IMR-90 (cell line): ENCODE measurements around the gene C12orf75. TPM values are rescaled to one million over a fixed set of nuclear protein-coding genes. Genes with fewer than 3 reads are reported as not detected.

Source experiments
- ATAC-seq: fragments of 200-7000 bp; cut with Tn5 transposase; 2 replicates; pipeline ENCODE4 v1.9.1; 2020; ENCODE audit warnings: low read depth, mild to moderate bottlenecking, moderate library complexity
- BruUV-seq: library from RNA; stranded (reverse); fragments of 400-500 nt; replicated peaks from 2 replicates; lab custom pipeline; 2021; lab: Mats Ljungman, UMichigan
- CTCF ChIA-PET: fragments of 300-600 bp; formaldehyde crosslinking; extraction: SDS; loops from one replicate; lab custom pipeline; 2021; ENCODE audit warnings: antibody characterized with exemption; lab: Yijun Ruan, JAX
- POLR2A ChIA-PET: fragments of 300-600 bp; sonication (Branson Sonifier 250); formaldehyde crosslinking; loops from one replicate; lab custom pipeline; 2022; ENCODE audit warnings: antibody characterized with exemption; ENCODE audit not compliant: unreplicated experiment; lab: Charles Lee
- DNase-seq: peaks from one replicate; pipeline ENCODE4 v3.0.0; 2013
- H2AFZ ChIP-seq: replicated peaks from 2 replicates; pipeline ENCODE3; 2013; ENCODE audit warnings: low read length, mild to moderate bottlenecking; ENCODE audit not compliant: poor library complexity
- H2AK5ac ChIP-seq: 2 replicates; pipeline ENCODE4 v1.6.1; 2013; ENCODE audit warnings: low read depth, low read length, inconsistent platforms
- H2AK9ac ChIP-seq: replicated peaks from 2 replicates; pipeline ENCODE3; 2013; ENCODE audit warnings: mild to moderate bottlenecking, low read depth, low read length, moderate library complexity; ENCODE audit not compliant: poor library complexity
- H2BK120ac ChIP-seq: 2 replicates; pipeline ENCODE4 v1.6.1; 2013; ENCODE audit warnings: low read depth, low read length, inconsistent platforms
- H2BK15ac ChIP-seq: 3 replicates; pipeline ENCODE4 v1.6.1; 2013; ENCODE audit warnings: low read depth, low read length, inconsistent platforms
- H2BK20ac ChIP-seq: 2 replicates; pipeline ENCODE4 v1.6.1; 2013; ENCODE audit warnings: low read depth, mild to moderate bottlenecking, inconsistent platforms, low read length, moderate library complexity
- H2BK5ac ChIP-seq: 2 replicates; pipeline ENCODE4 v1.6.1; 2013; ENCODE audit warnings: mild to moderate bottlenecking, low read depth, low read length, inconsistent platforms; ENCODE audit not compliant: poor library complexity, severe bottlenecking
- H3K14ac ChIP-seq: replicated peaks from 2 replicates; pipeline ENCODE4 v1.6.1; 2013; ENCODE audit warnings: low read depth, low read length, inconsistent platforms
- H3K18ac ChIP-seq: 2 replicates; pipeline ENCODE4 v1.6.1; 2013; ENCODE audit warnings: low read depth, low read length, control low read depth
- H3K23ac ChIP-seq: 2 replicates; pipeline ENCODE4 v1.6.1; 2013; ENCODE audit warnings: low read depth, low read length, inconsistent platforms
- H3K27ac ChIP-seq: 2 replicates; pipeline ENCODE4 v1.5.1; 2013; ENCODE audit warnings: mild to moderate bottlenecking, control low read depth, low read length; ENCODE audit not compliant: insufficient read depth
- H3K27me3 ChIP-seq: 2 replicates; pipeline ENCODE4 v1.6.1; 2013; ENCODE audit warnings: low read length; ENCODE audit not compliant: control insufficient read depth, insufficient read depth
- H3K36me3 ChIP-seq: 2 replicates; pipeline ENCODE4 v1.6.1; 2013; ENCODE audit warnings: low read length, mixed read lengths; ENCODE audit not compliant: control insufficient read depth, insufficient read depth
- H3K4ac ChIP-seq: 2 replicates; pipeline ENCODE4 v1.6.1; 2013; ENCODE audit warnings: low read depth, low read length, inconsistent platforms
- H3K4me1 ChIP-seq: 2 replicates; pipeline ENCODE4 v1.6.1; 2013; ENCODE audit warnings: low read length, mixed read lengths; ENCODE audit not compliant: control insufficient read depth, insufficient read depth
- H3K4me2 ChIP-seq: 2 replicates; pipeline ENCODE4 v1.6.1; 2013; ENCODE audit warnings: low read depth, mild to moderate bottlenecking, control low read depth, low read length, moderate library complexity
- H3K4me3 ChIP-seq: 2 replicates; pipeline ENCODE4 v1.5.1; 2013; ENCODE audit warnings: low read depth, mild to moderate bottlenecking, control low read depth, low read length, moderate library complexity; ENCODE audit not compliant: insufficient read depth
- H3K56ac ChIP-seq: 2 replicates; pipeline ENCODE4 v1.6.1; 2013; ENCODE audit warnings: low read length, inconsistent platforms; ENCODE audit not compliant: insufficient read depth; ENCODE audit errors: extremely low read depth
- H3K79me1 ChIP-seq, 2 experiments: 2 replicates each; pipeline ENCODE4 v1.6.1; 2013; ENCODE audit warnings: low read length in 2 of 2, inconsistent platforms in 1 of 2, low read depth in 1 of 2
- H3K9ac ChIP-seq: 2 replicates; pipeline ENCODE4 v1.6.1; 2013; ENCODE audit warnings: low read depth, low read length, control low read depth
- H3K9me1 ChIP-seq: 2 replicates; pipeline ENCODE4 v1.6.1; 2013; ENCODE audit warnings: low read length, inconsistent platforms; ENCODE audit not compliant: insufficient read depth
- H3K9me3 ChIP-seq: 2 replicates; pipeline ENCODE4 v1.6.1; 2013; ENCODE audit warnings: low read length; ENCODE audit not compliant: control insufficient read depth, insufficient read depth
- H4K20me1 ChIP-seq: 2 replicates; pipeline ENCODE4 v1.6.1; 2013; ENCODE audit warnings: low read length, inconsistent platforms; ENCODE audit not compliant: insufficient read depth
- H4K5ac ChIP-seq: 2 replicates; pipeline ENCODE4 v1.6.1; 2013; ENCODE audit warnings: mild to moderate bottlenecking, low read depth, low read length, control low read depth
- H4K8ac ChIP-seq, 2 experiments: 2 replicates each; pipeline ENCODE4 v1.6.1; 2013; ENCODE audit warnings: low read depth in 2 of 2, low read length in 2 of 2, control low read depth in 1 of 2, inconsistent platforms in 1 of 2
- H4K91ac ChIP-seq: 2 replicates; pipeline ENCODE4 v1.6.1; 2013; ENCODE audit warnings: low read depth, low read length, inconsistent platforms; ENCODE audit not compliant: insufficient read depth
- FOS ChIP-seq: fragments of 150-350 bp; IDR thresholded peaks from 2 replicates; pipeline ENCODE4 v1.6.1; 2016; ENCODE audit warnings: low read depth, low read length
- RAD21 ChIP-seq: IDR thresholded peaks from 2 replicates; pipeline ENCODE4 v1.6.1; 2012; ENCODE audit warnings: low read length, improper control_type of control experiment
- WGBS, 2 experiments: methylation state at CpG; one replicate each; pipeline versions ENCODE4 v1.1.5 to v1.1.7; 2013; ENCODE audit warnings: missing lambda C conversion rate in 2 of 2; ENCODE audit not compliant: insufficient read length in 1 of 2; ENCODE audit errors: extremely low coverage in 2 of 2; 5-methylcytosine and 5-hydroxymethylcytosine counted together
- dilution Hi-C: fragments of 300-500 bp; cut with HindIII; formaldehyde crosslinking; loops from one replicate; pipeline ENCODE4 v1.14.3; 2018; ENCODE audit warnings: low sequenced_read_pairs; ENCODE audit not compliant: unreplicated experiment
- in situ Hi-C: fragments of 300-500 bp; cut with MboI; formaldehyde crosslinking; loops from 3 replicates; pipeline ENCODE4 v1.14.3; 2019; ENCODE audit warnings: low sequenced_read_pairs, inconsistent platforms, mixed read lengths
- intact Hi-C: fragments of 100-400 bp; cut with micrococcal nuclease; formaldehyde crosslinking; loops from 2 replicates; pipeline ENCODE4 v1.10.0; 2022
- polyA plus RNA-seq, 3 experiments: library from polyadenylated mRNA; depleted of rRNA; stranded (reverse); fragments of >200 nt; gene quantifications; 2 replicates each; pipeline ENCODE4 v1.2.3, GENCODE V29; 2012; ENCODE audit warnings: low replicate concordance in 1 of 3
- total RNA-seq: library from RNA; depleted of rRNA; stranded (reverse); fragments of >200 nt; gene quantifications from 2 replicates; pipeline ENCODE4 v1.2.3, GENCODE V29; 2012

C12orf75 gene
- total and polyA plus RNA-seq, 2 of the 4 experiments (the other 2 are of a cell fraction) = 145 to 278 TPM

GRCh38 chr12:105316931-105317852 lies 13.3 kb upstream of the C12orf75 start:
- Histone ChIP-seq H2AK5ac (peak overlapping the region; percentile 98), H3K9me3 (no peaks in the 10 kb centered on the region), H3K14ac (peak overlapping the region; percentile 97), H2BK15ac (peak overlapping the region; percentile 93; the same call in 2 of the 3 replicates), H3K4ac (peak overlapping the region; percentile 99), H3K23ac (peak overlapping the region; percentile 95), H3K4me3 (no peak overlapping the region), H3K27me3 (no peaks in the 10 kb centered on the region), H3K56ac (peak overlapping the region; percentile 95), H3K4me1 (peaks cover 13% of the 10 kb centered on the region), H4K20me1 (no peaks in the 10 kb centered on the region), H2AK9ac (peak overlapping the region; percentile 95), H3K9ac (peak overlapping the region; percentile 71), H3K9me1 (peaks cover 23% of the 10 kb centered on the region), H2AFZ (peak overlapping the region; percentile 78), H3K27ac (peak overlapping the region; percentile 99), H4K5ac (peak overlapping the region; percentile 92), H3K36me3 (no peaks in the 10 kb centered on the region), H2BK5ac (peak overlapping the region; percentile 98), H4K91ac (peak overlapping the region; percentile 99), H2BK20ac (peak overlapping the region; percentile 100), H3K4me2 (peak overlapping the region; percentile 76), H3K79me1 (peaks cover 6 to 42% of the 10 kb centered on the region in 2 experiments; a peak in 2 of 4 replicates), H3K18ac (peak overlapping the region; percentile 96), H4K8ac (peak overlapping the region; percentile 76 to 93), H2BK120ac (peak overlapping the region; percentile 99)
- intact Hi-C loops = no loop called here
- in situ Hi-C loops = no loop called here
- no TSS peak for BruUV-seq
- DNase-seq (peak; percentile 84), ATAC-seq (peak; percentile 93)
- WGBS, 2 experiments = 86% methylated on average over 1 of the region's 4 CpGs; no CpG with 5 or more reads in 1 of the 2 experiments
- TF ChIP-seq FOS = peak; percentile 3; the same call in 1 of the 2 replicates
- TF ChIP-seq RAD21 = no peak
- POLR2A ChIA-PET = no interaction called here
- CTCF ChIA-PET = interaction anchor here (0.6 to 0.7 kb wide), 3 partner anchors 61 to 1009 kb away, joined by 3 to 6 read pairs (median 3); no protein-coding TSS in a partner anchor
- dilution Hi-C loops = no loop called here
